ENCODE data around the gene FRMD4A. TPM values are rescaled to one million over a fixed set of nuclear protein-coding genes. Genes with fewer than 3 reads are reported as not detected.

FRMD4A gene
- total RNA-seq, 2 experiments from 2014 or later: 0.88 to 1.4 TPM

GRCh38 chr10:13733071-13733470 is 597.7 kb downstream of the FRMD4A start:
- DNase-seq: no peak
- H3K27me3 Mint-ChIP-seq: peaks cover 7% of the 10 kb centered on the region
- no peaks in the 10 kb centered on the region for H3K4me1 Mint-ChIP-seq
- POLR2A ChIA-PET: no interaction called here
- no peak for ATAC-seq (ENCODE audit: low read depth)
- H3K4me3 Mint-ChIP-seq: no peak overlapping the region
- no peaks in the 10 kb centered on the region for H3K36me3 Mint-ChIP-seq
- H3K27ac Mint-ChIP-seq: no peak overlapping the region
- H3K9me3 Mint-ChIP-seq: no peaks in the 10 kb centered on the region

DNA sequence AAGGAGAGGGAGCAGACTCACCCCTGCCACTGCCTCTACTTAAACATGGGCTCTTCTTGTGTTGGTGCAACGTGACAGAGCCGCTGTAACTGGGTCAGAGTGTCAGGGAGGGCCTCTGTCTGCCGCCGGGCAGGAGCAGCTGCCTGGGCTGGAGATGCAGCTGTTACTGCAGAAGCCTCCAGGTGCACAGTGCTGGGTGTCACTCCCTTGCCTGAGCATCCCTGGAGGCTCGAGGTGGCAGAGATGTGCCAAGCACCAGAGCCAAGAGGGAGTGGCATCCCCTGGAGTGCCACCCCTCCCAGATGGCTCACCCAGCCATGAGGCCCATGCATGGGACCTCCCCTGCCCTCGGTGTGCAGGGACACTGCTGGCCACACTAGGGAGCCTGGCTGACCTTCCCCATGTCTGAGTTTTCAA is 598.3 kb downstream of the FRMD4A start:
- no peak for ATAC-seq (ENCODE audit: low read depth)
- POLR2A ChIA-PET: no interaction called here
- Mint-ChIP-seq H3K36me3 (no peaks in the 10 kb centered on the region), H3K27me3 (peaks cover 7% of the 10 kb centered on the region), H3K9me3 (no peaks in the 10 kb centered on the region), H3K27ac (no peak overlapping the region), H3K4me1 (no peaks in the 10 kb centered on the region), H3K4me3 (no peak overlapping the region)
- no peak for DNase-seq

GRCh38 chr10:13731799-13732198 is 598.9 kb downstream of the FRMD4A start:
- Mint-ChIP-seq H3K27me3 (peaks cover 5% of the 10 kb centered on the region), H3K4me1 (no peaks in the 10 kb centered on the region), H3K4me3 (no peak overlapping the region), H3K36me3 (no peaks in the 10 kb centered on the region), H3K27ac (no peak overlapping the region), H3K9me3 (no peaks in the 10 kb centered on the region)
- DNase-seq (no peak), ATAC-seq (ENCODE audit: low read depth) (no peak)
- POLR2A ChIA-PET: no interaction called here

DNA sequence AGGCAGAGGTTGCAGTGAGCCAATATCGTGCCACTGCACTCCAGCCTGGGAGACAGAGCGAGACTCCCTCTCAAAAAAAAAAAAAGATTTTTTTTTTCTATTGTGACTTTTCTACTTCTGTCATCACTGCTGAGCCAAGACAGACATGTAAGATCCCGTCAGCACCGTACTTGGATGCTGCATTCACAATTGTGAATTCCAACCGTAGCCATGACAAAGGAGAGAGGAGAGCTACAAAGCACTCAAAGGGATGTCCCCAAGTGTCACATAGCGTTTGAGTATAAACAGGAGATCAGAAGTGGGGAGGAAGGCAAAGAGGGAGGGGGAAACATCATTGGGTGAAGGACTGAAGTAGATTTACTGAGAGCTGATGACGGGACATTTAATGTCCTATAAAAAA is 599.8 kb downstream of the FRMD4A start:
- no peak overlapping the region for H3K27ac Mint-ChIP-seq
- POLR2A ChIA-PET: no interaction called here

DNA sequence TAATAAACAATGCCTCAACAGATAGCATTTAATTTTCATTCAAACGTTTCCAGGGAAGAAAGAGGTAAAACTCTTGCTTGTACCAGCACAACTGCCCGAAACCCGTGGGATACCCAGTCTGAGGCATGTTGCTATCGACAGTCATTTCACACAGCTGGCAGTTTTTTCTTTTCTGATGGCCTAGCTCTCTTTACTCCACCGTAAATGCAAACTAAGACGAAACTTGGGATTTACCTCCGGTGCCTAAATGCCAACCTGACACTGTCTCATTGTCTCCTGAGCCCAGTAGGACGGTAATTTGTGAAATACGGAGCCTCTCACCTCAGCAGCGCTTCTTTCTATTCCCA is 600.4 kb downstream of the FRMD4A start:
- H3K36me3 Mint-ChIP-seq: no peaks in the 10 kb centered on the region
- H3K9me3 Mint-ChIP-seq: no peaks in the 10 kb centered on the region
- no peak overlapping the region for H3K4me3 Mint-ChIP-seq
- peaks cover 5% of the 10 kb centered on the region for H3K27me3 Mint-ChIP-seq
- ATAC-seq (ENCODE audit: low read depth): no peak
- POLR2A ChIA-PET: no interaction called here
- DNase-seq: no peak
- no peaks in the 10 kb centered on the region for H3K4me1 Mint-ChIP-seq
- H3K27ac Mint-ChIP-seq: no peak overlapping the region

More for the DNA sequence above, 599.8 kb downstream of the FRMD4A start:
- ATAC-seq (ENCODE audit: low read depth) (no peak), DNase-seq (no peak)
- Mint-ChIP-seq H3K9me3 (no peaks in the 10 kb centered on the region), H3K36me3 (no peaks in the 10 kb centered on the region), H3K4me1 (no peaks in the 10 kb centered on the region), H3K4me3 (no peak overlapping the region), H3K27me3 (peaks cover 5% of the 10 kb centered on the region)

DNA sequence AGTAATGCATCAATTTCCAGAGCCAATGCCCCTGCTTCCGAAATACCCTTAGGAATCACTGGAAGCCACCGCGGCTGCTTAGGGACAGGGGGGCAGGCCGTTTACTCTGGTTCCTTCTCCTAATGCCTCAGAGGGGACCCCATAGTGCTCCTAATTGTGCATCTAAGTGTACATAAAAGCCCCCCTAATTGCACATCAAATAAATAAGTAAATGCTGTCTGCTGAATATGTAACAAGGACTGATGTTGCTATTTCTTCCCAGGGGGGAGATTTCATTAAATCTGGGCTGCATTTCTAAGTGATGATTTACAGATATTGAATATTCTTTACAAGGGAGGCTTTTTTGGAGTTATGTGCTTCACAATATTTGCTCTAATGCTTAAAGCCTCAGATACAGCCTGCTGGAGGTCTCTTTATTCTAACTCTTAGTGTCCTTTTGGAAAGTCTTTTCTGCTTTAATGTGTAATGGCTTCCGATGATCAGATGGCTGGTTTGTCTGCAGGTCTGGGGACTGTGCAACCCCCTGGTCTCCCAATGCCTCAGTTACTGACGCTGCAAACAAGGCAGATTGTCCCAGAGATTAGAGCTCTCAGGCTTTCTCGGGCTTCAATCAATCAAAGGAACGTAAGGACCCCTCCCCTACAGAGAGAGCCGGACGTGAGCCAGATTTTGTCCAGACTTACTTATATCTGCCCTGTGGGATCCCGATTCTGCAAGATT is 601.0 kb downstream of the FRMD4A start:
- POLR2A ChIA-PET: no interaction called here
- Mint-ChIP-seq H3K27me3 (peaks cover 5% of the 10 kb centered on the region), H3K4me3 (no peak overlapping the region), H3K9me3 (no peaks in the 10 kb centered on the region), H3K27ac (no peak overlapping the region), H3K4me1 (no peaks in the 10 kb centered on the region), H3K36me3 (no peaks in the 10 kb centered on the region)
- DNase-seq (no peak), ATAC-seq (ENCODE audit: low read depth) (no peak)

DNA sequence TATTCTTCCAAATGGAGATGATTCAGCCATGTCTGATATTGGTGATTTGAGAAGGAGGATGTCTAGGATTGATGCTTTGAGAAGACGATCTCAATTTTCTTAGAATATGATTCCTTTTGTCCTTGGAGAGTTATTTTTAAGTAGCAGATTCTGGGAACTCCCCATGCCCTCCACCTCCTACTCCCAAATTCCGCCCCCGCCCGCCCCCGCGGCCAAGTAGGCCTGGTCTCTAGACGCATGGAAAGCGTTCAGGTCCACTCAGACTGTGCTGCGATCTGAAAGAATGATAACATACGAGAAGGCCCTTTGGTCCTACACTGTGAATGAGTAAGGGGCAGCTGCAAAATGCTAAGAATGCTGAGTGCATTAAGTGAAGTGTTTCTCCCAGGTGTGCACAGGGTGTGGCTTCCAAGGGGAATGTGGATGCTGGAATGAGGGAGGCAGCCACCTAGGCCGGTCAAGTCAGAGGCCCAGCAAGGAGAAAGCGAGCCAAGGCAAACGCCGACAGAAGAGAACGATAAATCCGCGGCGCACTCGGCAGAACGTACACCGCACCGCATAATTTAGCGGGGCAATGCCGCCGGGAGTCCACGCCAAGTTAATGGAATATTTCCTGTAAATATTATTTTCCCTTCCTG is 601.7 kb downstream of the FRMD4A start:
- DNase-seq (no peak), ATAC-seq (ENCODE audit: low read depth) (no peak)
- Mint-ChIP-seq H3K4me1 (no peaks in the 10 kb centered on the region), H3K9me3 (no peaks in the 10 kb centered on the region), H3K36me3 (no peaks in the 10 kb centered on the region), H3K27me3 (peaks cover 5% of the 10 kb centered on the region), H3K27ac (no peak overlapping the region), H3K4me3 (no peak overlapping the region)
- POLR2A ChIA-PET: no interaction called here

DNA sequence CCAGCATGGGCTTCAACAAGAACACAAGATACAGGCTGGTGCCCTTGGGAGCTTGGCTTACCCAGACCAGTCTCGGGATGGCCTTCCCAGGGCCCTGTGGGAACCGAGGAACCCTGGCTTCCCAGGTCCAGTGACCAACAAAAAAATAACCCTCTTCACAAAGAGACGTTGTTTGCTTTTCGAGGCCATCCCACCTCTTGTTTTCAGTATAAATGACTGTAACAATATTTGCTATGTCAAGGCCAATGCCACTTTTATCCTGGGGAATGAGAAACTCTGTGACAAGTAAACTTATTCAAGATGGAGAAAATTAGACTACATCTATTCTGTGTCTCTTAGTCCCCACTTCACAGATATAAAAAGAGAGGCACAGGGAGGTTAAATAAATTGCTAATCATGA is 605.1 kb downstream of the FRMD4A start:
- POLR2A ChIA-PET: no interaction called here
- DNase-seq: no peak
- Mint-ChIP-seq H3K4me1 (peaks cover 3% of the 10 kb centered on the region), H3K9me3 (no peaks in the 10 kb centered on the region), H3K27ac (no peak overlapping the region), H3K4me3 (no peak overlapping the region), H3K36me3 (no peaks in the 10 kb centered on the region), H3K27me3 (no peaks in the 10 kb centered on the region)
- ATAC-seq (ENCODE audit: low read depth): no peak

DNA sequence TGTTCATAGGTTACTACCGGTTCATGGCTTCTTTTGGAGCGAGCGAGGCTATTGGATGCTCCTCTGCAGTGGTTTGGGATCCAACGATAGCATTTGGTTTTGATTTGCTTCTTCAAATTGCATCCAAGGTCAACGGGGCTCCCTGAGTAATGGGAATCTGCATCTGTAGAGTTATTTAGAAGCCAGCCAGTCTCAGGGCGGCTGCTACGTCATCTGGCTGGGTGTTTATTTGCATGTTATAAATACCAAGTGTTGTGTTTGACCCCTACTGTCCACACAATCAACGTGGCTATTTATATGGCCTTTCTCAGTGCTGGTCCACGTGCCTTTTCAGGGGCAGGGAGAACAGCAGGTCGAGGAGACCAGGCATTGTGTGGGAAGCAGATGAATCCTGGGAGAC is 606.2 kb downstream of the FRMD4A start:
- DNase-seq (no peak), ATAC-seq (ENCODE audit: low read depth) (no peak)
- no peaks in the 10 kb centered on the region for H3K9me3 Mint-ChIP-seq
- peaks cover 3% of the 10 kb centered on the region for H3K4me1 Mint-ChIP-seq
- H3K27ac Mint-ChIP-seq: no peak overlapping the region
- H3K4me3 Mint-ChIP-seq: no peak overlapping the region
- H3K27me3 Mint-ChIP-seq: no peaks in the 10 kb centered on the region
- POLR2A ChIA-PET: no interaction called here
- H3K36me3 Mint-ChIP-seq: no peaks in the 10 kb centered on the region

DNA sequence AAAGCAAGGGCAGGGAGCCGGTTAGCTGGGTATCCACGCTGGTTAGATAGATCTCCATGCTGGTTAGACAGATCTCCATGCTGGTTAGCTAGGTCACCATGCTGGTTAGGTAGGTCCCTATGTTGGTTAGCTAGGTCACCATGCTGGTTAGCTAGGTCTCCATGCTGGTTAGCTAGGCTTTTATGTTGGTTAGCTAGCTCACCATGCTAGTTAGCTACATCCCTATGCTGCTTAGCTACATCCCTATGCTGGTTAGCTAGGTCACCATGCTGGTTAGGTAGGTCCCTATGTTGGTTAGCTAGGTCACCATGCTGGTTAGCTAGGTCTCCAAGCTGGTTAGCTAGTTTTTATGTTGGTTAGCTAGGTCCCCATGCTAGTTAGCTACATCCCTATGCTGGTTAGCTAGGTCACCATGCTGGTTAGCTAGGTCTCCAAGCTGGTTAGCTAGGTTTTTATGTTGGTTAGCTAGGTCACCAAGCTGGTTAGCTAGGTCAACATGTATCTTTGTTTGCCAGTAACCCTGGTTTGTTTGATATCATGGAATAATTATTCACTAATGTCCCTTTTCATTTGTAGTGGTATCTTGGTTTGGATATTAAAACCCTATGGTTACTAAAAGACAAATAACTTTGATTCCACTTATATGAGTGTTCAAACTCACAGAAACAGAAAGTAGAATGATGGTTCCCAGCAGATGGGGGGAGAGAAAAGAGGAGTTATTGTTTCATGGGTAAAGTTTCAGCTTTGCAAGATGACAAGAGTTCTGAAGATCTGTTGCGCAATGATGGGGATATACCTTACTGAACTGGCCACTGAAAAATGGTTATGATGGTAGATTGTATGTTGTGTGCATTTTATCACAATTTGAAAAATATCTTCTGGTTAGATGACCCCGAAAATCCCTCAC is 607.7 kb downstream of the FRMD4A start:
- ATAC-seq (ENCODE audit: low read depth) (no peak), DNase-seq (no peak)
- no peaks in the 10 kb centered on the region for H3K9me3 Mint-ChIP-seq
- H3K27me3 Mint-ChIP-seq: peaks cover 4% of the 10 kb centered on the region
- H3K27ac Mint-ChIP-seq: no peak overlapping the region
- POLR2A ChIA-PET: no interaction called here
- H3K36me3 Mint-ChIP-seq: no peaks in the 10 kb centered on the region
- H3K4me3 Mint-ChIP-seq: no peak overlapping the region
- H3K4me1 Mint-ChIP-seq: peaks cover 9% of the 10 kb centered on the region

GRCh38 chr10:13721486-13721885 is 609.2 kb downstream of the FRMD4A start:
- DNase-seq (no peak), ATAC-seq (ENCODE audit: low read depth) (no peak)
- Mint-ChIP-seq H3K9me3 (no peaks in the 10 kb centered on the region), H3K27me3 (peaks cover 7% of the 10 kb centered on the region), H3K36me3 (no peaks in the 10 kb centered on the region), H3K27ac (no peak overlapping the region), H3K4me1 (peaks cover 14% of the 10 kb centered on the region), H3K4me3 (no peak overlapping the region)
- POLR2A ChIA-PET: no interaction called here

- H3K9me3 Mint-ChIP-seq: no peaks in the 10 kb centered on the region
- ATAC-seq (ENCODE audit: low read depth) (no peak), DNase-seq (no peak)
- POLR2A ChIA-PET: no interaction called here
- H3K36me3 Mint-ChIP-seq: no peaks in the 10 kb centered on the region
- peaks cover 14% of the 10 kb centered on the region for H3K4me1 Mint-ChIP-seq
- no peak overlapping the region for H3K27ac Mint-ChIP-seq
- H3K4me3 Mint-ChIP-seq: no peak overlapping the region
- H3K27me3 Mint-ChIP-seq: peaks cover 8% of the 10 kb centered on the region
Measured at GRCh38 chr10:13720699-13721098, 610.0 kb downstream of the FRMD4A start.

DNA sequence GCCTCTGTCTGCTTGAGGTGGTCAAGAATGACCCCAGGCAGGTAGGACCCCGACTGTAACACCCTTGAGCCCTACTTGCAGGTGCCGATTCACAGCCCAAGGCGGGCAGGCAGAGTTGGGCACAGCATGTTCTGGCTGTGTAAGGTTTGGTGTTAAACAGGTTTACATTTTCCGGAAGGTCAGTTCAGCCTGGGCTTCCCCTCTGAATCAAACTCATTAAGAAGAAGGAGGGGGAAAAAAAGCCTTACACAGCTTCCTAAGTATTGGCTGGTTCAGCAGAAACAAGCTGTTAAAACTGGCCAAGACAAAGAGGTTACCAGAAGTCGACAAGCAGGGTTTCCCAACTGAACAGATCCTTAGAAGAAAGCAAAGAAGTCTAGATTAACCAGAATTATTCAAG is 611.3 kb downstream of the FRMD4A start:
- H3K4me3 Mint-ChIP-seq: no peak overlapping the region
- DNase-seq: no peak
- POLR2A ChIA-PET: no interaction called here

DNA sequence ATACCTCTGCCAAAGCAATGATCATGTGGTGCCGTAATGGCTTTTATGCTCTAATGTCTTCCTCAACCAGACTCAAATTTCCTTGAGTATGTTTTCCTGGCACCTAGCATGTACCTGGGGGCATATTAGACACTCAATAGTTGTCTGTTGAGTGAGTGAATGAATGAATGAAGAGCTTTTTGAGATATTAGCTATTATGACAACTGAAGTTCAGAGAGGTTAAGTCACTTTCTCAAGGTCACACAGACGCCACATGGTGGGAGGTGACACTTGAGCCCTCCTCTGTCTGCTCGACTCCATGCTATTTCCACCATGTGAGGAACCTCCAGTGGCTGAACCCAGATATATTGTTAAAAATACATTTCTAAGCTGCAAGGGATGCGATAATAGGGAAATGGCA is 611.9 kb downstream of the FRMD4A start:
- Mint-ChIP-seq H3K27me3 (peaks cover 12% of the 10 kb centered on the region), H3K4me3 (peak overlapping the region; percentile 67), H3K9me3 (no peaks in the 10 kb centered on the region), H3K36me3 (no peaks in the 10 kb centered on the region), H3K27ac (peak overlapping the region; percentile 25), H3K4me1 (peaks cover 14% of the 10 kb centered on the region)
- ATAC-seq (ENCODE audit: low read depth): no peak
- DNase-seq: no peak
- POLR2A ChIA-PET: no interaction called here

More for the DNA sequence above, 611.3 kb downstream of the FRMD4A start:
- no peak for ATAC-seq (ENCODE audit: low read depth)
- H3K36me3 Mint-ChIP-seq: no peaks in the 10 kb centered on the region
- no peak overlapping the region for H3K27ac Mint-ChIP-seq
- H3K27me3 Mint-ChIP-seq: peaks cover 12% of the 10 kb centered on the region
- H3K4me1 Mint-ChIP-seq: peaks cover 14% of the 10 kb centered on the region
- no peaks in the 10 kb centered on the region for H3K9me3 Mint-ChIP-seq

All from activated naive CD8-positive, alpha-beta T cell treated with anti-CD3 and anti-CD28 coated beads, Interleukin-2, amount 10 ng/mL, durations not matched to agents 7 days and 5 days (primary cell).